ENCODE results near the gene AACS. TPM values are rescaled to one million over a fixed set of nuclear protein-coding genes. Genes with fewer than 3 reads are reported as not detected.

AACS gene
- total and polyA plus RNA-seq, 10 of the 15 experiments (the other 5 are each of a cell fraction or from before 2014, with no cell fraction given): 10.1 to 34.0 (median 21.1) TPM

DNA sequence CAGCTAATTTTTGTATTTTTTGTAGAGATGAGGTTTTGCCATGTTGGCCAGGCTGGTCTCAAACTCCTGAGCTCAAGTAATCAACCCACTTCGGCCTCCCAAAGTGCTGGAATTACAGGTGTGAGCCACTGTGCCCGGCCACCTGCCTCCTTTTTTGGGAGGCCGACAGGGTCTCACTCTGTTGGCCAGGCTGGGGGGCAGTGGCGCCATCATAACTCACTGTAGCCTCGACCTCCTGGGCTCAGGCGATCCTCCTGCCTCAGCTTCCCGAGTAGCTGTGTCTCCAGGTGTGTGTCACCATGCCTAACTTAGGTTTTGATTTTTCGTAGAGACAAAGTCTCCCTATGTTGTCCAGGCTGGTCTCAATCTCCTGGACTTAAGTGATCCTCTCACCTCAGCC lies 70.7 kb downstream of the AACS start:
- in situ Hi-C loops (cut with MboI): no loop called here
- ChIA-PET POLR2A (no interaction called here), CTCF (no interaction called here), RAD21 (ENCODE audit: unreplicated experiment) (no interaction called here), SMC1A (ENCODE audit: uncharacterized antibody, unreplicated experiment) (no interaction called here)
- H3K9me3 ChIP-seq (replicated peaks; ENCODE audit: control insufficient read depth, insufficient read depth, low read length): no peaks in the 10 kb centered on the region
- intact Hi-C loops (cut with micrococcal nuclease; ENCODE audit: unreplicated experiment): no loop called here
- H3K79me2 ChIP-seq (ENCODE audit: control insufficient read depth, insufficient read depth, low read length): no peaks in the 10 kb centered on the region
- TF ChIP-seq CBX5 (IDR thresholded peaks at IDR 0.05; ENCODE audit: low read depth) (no peak), BACH1 (IDR thresholded peaks at IDR 0.05; ENCODE audit: borderline replicate concordance) (no peak), HCFC1 (IDR thresholded peaks at IDR 0.05; ENCODE audit: low read length) (no peak), TCF3 (IDR thresholded peaks at IDR 0.05; ENCODE audit: borderline replicate concordance, insufficient read depth, low read depth, low read length) (no peak)
- no peak overlapping the region for H2AFZ ChIP-seq (ENCODE audit: control insufficient read depth, low read depth, low read length)
- no peaks in the 10 kb centered on the region for H3K27me3 ChIP-seq (replicated peaks in 1 of 2; ENCODE audit: control insufficient read depth in 2 of 2, insufficient read depth in 2 of 2, low read length in 1 of 2)
- no peaks in the 10 kb centered on the region for H4K20me1 ChIP-seq (ENCODE audit: control insufficient read depth, insufficient read depth)
- ATAC-seq: no peak
- no peak overlapping the region for H3K9ac ChIP-seq (ENCODE audit: control insufficient read depth, insufficient read depth, low read length)
- no TSS peak for BruUV-seq (replicated peaks)
- 94% methylated on average over 8 of the region's 8 CpGs for WGBS (ENCODE audit: insufficient coverage, insufficient replicate concordance, low lambda C conversion rate, missing lambda C conversion rate)
- H3K4me3 ChIP-seq: no peak overlapping the region
- H3K4me2 ChIP-seq (ENCODE audit: control insufficient read depth, insufficient read depth): no peak overlapping the region
- H3K36me3 ChIP-seq (ENCODE audit: control insufficient read depth in 2 of 2, insufficient read depth in 2 of 2, low read length in 1 of 2): peaks cover 0 to 1% of the 10 kb centered on the region in 2 experiments
- no peak for FAIRE-seq
- H3K27ac ChIP-seq (ENCODE audit: control insufficient read depth, insufficient read depth): no peak overlapping the region
- DNase-seq (ENCODE audit: low read depth, low spot score): no peak
- H3K4me1 ChIP-seq (ENCODE audit: control insufficient read depth, insufficient read depth, low read length): no peaks in the 10 kb centered on the region

DNA sequence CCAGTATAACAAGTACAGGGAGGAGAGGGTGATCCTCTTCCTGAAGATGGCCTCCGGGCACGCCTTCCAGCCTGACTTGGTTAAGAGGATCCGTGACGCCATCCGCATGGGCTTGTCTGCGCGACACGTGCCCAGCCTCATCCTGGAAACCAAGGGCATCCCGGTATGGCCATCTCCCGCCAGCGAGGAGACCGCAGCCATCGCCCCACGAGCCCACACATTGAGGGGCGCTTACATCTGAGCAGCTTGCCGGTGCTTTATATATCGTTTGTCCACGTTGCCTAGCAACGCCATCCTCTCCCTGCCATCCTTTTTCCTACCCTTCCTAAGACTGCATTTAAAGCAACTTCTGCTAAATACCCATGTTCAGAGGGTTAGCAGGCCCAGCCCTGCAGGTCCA lies 71.5 kb downstream of the AACS start:
- peaks cover 0 to 1% of the 10 kb centered on the region in 2 experiments for H3K36me3 ChIP-seq (ENCODE audit: control insufficient read depth in 2 of 2, insufficient read depth in 2 of 2, low read length in 1 of 2)
- no peak overlapping the region for H3K4me2 ChIP-seq (ENCODE audit: control insufficient read depth, insufficient read depth)
- H3K9me3 ChIP-seq (replicated peaks; ENCODE audit: control insufficient read depth, insufficient read depth, low read length): no peaks in the 10 kb centered on the region
- no peak overlapping the region for H2AFZ ChIP-seq (ENCODE audit: control insufficient read depth, low read depth, low read length)
- ChIA-PET RAD21 (ENCODE audit: unreplicated experiment) (no interaction called here), CTCF (no interaction called here), SMC1A (ENCODE audit: uncharacterized antibody, unreplicated experiment) (no interaction called here), POLR2A (no interaction called here)
- FAIRE-seq (no peak), DNase-seq (ENCODE audit: low read depth, low spot score) (no peak), ATAC-seq (no peak)
- no peaks in the 10 kb centered on the region for H3K4me1 ChIP-seq (ENCODE audit: control insufficient read depth, insufficient read depth, low read length)
- no peak overlapping the region for H3K4me3 ChIP-seq
- H4K20me1 ChIP-seq (ENCODE audit: control insufficient read depth, insufficient read depth): no peaks in the 10 kb centered on the region
- 99% methylated on average over 19 of the region's 19 CpGs for WGBS (ENCODE audit: insufficient coverage, insufficient replicate concordance, low lambda C conversion rate, missing lambda C conversion rate)
- in situ Hi-C loops (cut with MboI) (no loop called here), intact Hi-C loops (cut with micrococcal nuclease; ENCODE audit: unreplicated experiment) (no loop called here)
- no peaks in the 10 kb centered on the region for H3K27me3 ChIP-seq (replicated peaks in 1 of 2; ENCODE audit: control insufficient read depth in 2 of 2, insufficient read depth in 2 of 2, low read length in 1 of 2)
- BruUV-seq (replicated peaks): no TSS peak
- no peak overlapping the region for H3K9ac ChIP-seq (ENCODE audit: control insufficient read depth, insufficient read depth, low read length)
- no peaks in the 10 kb centered on the region for H3K79me2 ChIP-seq (ENCODE audit: control insufficient read depth, insufficient read depth, low read length)
- no peak overlapping the region for H3K27ac ChIP-seq (ENCODE audit: control insufficient read depth, insufficient read depth)
- TF ChIP-seq, protein P1, sequence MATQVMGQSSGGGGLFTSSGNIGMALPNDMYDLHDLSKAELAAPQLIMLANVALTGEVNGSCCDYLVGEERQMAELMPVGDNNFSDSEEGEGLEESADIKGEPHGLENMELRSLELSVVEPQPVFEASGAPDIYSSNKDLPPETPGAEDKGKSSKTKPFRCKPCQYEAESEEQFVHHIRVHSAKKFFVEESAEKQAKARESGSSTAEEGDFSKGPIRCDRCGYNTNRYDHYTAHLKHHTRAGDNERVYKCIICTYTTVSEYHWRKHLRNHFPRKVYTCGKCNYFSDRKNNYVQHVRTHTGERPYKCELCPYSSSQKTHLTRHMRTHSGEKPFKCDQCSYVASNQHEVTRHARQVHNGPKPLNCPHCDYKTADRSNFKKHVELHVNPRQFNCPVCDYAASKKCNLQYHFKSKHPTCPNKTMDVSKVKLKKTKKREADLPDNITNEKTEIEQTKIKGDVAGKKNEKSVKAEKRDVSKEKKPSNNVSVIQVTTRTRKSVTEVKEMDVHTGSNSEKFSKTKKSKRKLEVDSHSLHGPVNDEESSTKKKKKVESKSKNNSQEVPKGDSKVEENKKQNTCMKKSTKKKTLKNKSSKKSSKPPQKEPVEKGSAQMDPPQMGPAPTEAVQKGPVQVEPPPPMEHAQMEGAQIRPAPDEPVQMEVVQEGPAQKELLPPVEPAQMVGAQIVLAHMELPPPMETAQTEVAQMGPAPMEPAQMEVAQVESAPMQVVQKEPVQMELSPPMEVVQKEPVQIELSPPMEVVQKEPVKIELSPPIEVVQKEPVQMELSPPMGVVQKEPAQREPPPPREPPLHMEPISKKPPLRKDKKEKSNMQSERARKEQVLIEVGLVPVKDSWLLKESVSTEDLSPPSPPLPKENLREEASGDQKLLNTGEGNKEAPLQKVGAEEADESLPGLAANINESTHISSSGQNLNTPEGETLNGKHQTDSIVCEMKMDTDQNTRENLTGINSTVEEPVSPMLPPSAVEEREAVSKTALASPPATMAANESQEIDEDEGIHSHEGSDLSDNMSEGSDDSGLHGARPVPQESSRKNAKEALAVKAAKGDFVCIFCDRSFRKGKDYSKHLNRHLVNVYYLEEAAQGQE (IDR thresholded peaks at IDR 0.05; ENCODE audit: low read depth, low read length): no peak
- TF ChIP-seq JUNB (IDR thresholded peaks at IDR 0.05): no peak
- TF ChIP-seq ETV6 (conservative IDR thresholded peaks at IDR 0.05 in 1 of 2, IDR thresholded peaks at IDR 0.05 in 1 of 2; ENCODE audit: borderline replicate concordance in 1 of 2, low read depth in 1 of 2): no peak
- TF ChIP-seq CREB1 (IDR thresholded peaks at IDR 0.05; ENCODE audit: low read depth): no peak
- no peak for TF ChIP-seq CBX5 (IDR thresholded peaks at IDR 0.05; ENCODE audit: low read depth)
- no peak for TF ChIP-seq SPI1 (IDR thresholded peaks at IDR 0.05; ENCODE audit: borderline replicate concordance, insufficient read depth, low read depth, low read length)
